NCI-H1694 treated with DMSO at 0.1 percent for 48 hours (cell line): ENCODE measurements around the gene SH3RF1.
A peak's percentile ranks its signal among the peaks of the same experiment; 100 is the strongest.

ENCODE experiments used
- DNase-seq: peaks from one replicate; lab custom pipeline; 2025; lab: John Stamatoyannopoulos, UW

SH3RF1 gene

GRCh38 chr4:169275180-169275579 is 4.4 kb upstream of the SH3RF1 start:
- no peak for DNase-seq

- no peak for DNase-seq
These were observed 3.3 kb upstream of the SH3RF1 start for GRCh38 chr4:169274033-169274432.

- DNase-seq = no peak
These were observed 1.6 kb upstream of the SH3RF1 start for GRCh38 chr4:169272265-169272886.

GRCh38 chr4:169271692-169272007 is 894 bp upstream of the SH3RF1 start:
- DNase-seq = no peak

- no peak for DNase-seq
These were observed 593 bp downstream of the SH3RF1 start for GRCh38 chr4:169269916-169270809.

- no peak for DNase-seq
These were observed 1.6 kb downstream of the SH3RF1 start for GRCh38 chr4:169268951-169269760.

GRCh38 chr4:169267070-169267469 is 3.7 kb downstream of the SH3RF1 start:
- DNase-seq = no peak

- DNase-seq = no peak
These were observed 4.1 kb downstream of the SH3RF1 start for GRCh38 chr4:169266661-169267060.

GRCh38 chr4:169266081-169266480 is 4.7 kb downstream of the SH3RF1 start:
- DNase-seq = no peak

GRCh38 chr4:169263791-169264392 is 6.9 kb downstream of the SH3RF1 start:
- DNase-seq = no peak

- DNase-seq = no peak
These were observed 10.4 kb downstream of the SH3RF1 start for GRCh38 chr4:169260217-169260866.

GRCh38 chr4:169259271-169259670 is 11.5 kb downstream of the SH3RF1 start:
- peak; percentile 68 for DNase-seq

- DNase-seq = peak; percentile 75
These were observed 12.6 kb downstream of the SH3RF1 start for GRCh38 chr4:169258141-169258540.

- no peak for DNase-seq
These were observed 13.6 kb downstream of the SH3RF1 start for GRCh38 chr4:169256856-169257761.

- DNase-seq = no peak
These were observed 14.6 kb downstream of the SH3RF1 start for GRCh38 chr4:169256101-169256612.

- no peak for DNase-seq
These were observed 16.2 kb downstream of the SH3RF1 start for GRCh38 chr4:169254546-169254983.

GRCh38 chr4:169253904-169254303 is 16.9 kb downstream of the SH3RF1 start:
- DNase-seq = no peak

- peak; percentile 36 for DNase-seq
These were observed 17.6 kb downstream of the SH3RF1 start for GRCh38 chr4:169253113-169253671.

- peak; percentile 42 for DNase-seq
These were observed 18.2 kb downstream of the SH3RF1 start for GRCh38 chr4:169252339-169253112.
